ENCODE measurements around the gene SPRYD7. TPM values are rescaled to one million over a fixed set of nuclear protein-coding genes. Genes with fewer than 3 reads are reported as not detected.

Gene SPRYD7
- total RNA-seq, 2 donors from 2014 or later = 8.0 to 14.1 TPM

DNA sequence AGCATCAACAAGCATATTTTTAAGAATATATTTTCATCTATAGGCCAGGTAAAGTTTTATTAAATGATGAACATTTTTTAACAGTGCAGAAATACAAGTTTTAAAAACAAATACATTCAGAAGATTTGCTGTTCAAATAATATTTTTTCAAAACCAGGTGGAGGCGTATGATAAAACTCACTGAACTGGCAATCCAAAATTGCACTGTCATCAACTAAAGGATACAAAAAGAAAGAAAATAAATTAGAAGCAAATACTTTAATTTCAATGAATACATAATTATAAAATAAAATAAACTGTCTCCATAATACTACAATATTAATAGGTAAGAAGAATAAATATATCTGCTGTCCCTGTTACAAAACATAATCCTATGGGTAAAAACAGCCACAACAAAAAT, 21.2 kb downstream of the SPRYD7 start:
- no peaks in the 10 kb centered on the region for H3K4me1 ChIP-seq
- TF ChIP-seq, protein P1, sequence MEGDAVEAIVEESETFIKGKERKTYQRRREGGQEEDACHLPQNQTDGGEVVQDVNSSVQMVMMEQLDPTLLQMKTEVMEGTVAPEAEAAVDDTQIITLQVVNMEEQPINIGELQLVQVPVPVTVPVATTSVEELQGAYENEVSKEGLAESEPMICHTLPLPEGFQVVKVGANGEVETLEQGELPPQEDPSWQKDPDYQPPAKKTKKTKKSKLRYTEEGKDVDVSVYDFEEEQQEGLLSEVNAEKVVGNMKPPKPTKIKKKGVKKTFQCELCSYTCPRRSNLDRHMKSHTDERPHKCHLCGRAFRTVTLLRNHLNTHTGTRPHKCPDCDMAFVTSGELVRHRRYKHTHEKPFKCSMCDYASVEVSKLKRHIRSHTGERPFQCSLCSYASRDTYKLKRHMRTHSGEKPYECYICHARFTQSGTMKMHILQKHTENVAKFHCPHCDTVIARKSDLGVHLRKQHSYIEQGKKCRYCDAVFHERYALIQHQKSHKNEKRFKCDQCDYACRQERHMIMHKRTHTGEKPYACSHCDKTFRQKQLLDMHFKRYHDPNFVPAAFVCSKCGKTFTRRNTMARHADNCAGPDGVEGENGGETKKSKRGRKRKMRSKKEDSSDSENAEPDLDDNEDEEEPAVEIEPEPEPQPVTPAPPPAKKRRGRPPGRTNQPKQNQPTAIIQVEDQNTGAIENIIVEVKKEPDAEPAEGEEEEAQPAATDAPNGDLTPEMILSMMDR (IDR thresholded peaks at IDR 0.05) = no peak
- H3K4me3 ChIP-seq = no peak overlapping the region
- H3K36me3 ChIP-seq = no peaks in the 10 kb centered on the region
- no peaks in the 10 kb centered on the region for H3K27me3 ChIP-seq
- no peaks in the 10 kb centered on the region for H3K9me3 ChIP-seq
- intact Hi-C loops (cut with DNase I) = no loop called here
- no peak for DNase-seq
- H3K9ac ChIP-seq (ENCODE audit: low read depth in 2 of 2, low read length in 2 of 2) = no peak overlapping the region
- H3K27ac ChIP-seq = no peak overlapping the region

DNA sequence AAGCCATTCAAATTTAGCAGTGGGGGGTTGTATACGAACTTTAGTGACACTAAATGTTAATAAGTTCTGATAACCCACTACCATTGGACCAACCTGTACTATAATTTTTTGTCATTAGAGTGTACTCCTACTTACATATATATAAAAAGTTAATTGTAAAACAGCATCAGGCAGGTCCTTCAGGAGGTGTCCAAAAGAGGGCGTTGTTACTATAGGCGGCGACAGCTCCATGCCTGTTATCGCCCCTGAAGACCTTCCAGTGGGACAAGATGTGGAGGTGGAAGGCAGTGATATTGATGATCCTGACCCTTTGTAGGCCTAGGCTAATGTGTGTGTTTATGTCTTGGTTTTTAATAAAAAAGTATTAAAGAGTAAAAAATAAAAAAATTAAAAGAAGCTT, 27.5 kb downstream of the SPRYD7 start:
- TF ChIP-seq, protein P1 (IDR thresholded peaks at IDR 0.05) = no peak
- Histone ChIP-seq H3K27me3 (no peaks in the 10 kb centered on the region), H3K36me3 (no peaks in the 10 kb centered on the region), H3K4me1 (no peaks in the 10 kb centered on the region), H3K4me3 (no peak overlapping the region), H3K27ac (no peak overlapping the region), H3K9ac (ENCODE audit: low read depth in 2 of 2, low read length in 2 of 2) (no peak overlapping the region), H3K9me3 (no peaks in the 10 kb centered on the region)
- intact Hi-C loops (cut with DNase I) = no loop called here
- DNase-seq = no peak

DNA sequence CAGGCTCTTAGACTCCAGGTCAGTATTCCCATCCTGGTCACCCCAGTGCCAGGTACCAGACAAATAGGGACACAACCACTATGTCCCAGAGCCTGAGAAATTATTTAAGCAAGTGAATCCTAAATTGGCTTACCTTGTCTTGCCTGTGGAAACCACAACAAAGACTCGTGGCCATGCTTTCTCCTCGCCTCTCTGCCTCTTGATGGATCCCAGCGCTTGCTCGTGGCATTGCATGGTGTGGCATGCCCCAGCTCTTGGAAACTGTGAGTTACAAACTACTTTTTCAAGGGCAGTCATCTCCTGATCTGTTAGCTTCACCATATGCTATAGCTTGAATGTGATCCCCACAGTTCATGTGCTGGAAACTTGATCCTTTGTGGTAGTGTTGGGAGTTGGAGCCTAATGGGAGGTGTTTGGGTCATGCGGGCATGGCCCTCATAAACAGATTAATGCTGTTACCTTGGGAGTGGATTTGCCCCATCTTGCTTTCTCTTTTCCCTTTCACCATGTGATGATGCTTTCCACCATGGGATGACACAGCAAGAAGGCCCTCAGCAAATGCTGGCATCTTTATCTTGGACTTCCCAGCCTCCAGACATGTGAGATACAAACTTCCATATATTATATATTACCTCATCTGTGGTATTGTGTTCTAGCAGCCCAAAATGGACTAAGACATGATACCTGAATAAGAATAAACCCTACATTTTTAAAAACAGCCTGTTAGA, 31.2 kb downstream of the SPRYD7 start:
- intact Hi-C loops (cut with DNase I) = no loop called here
- Histone ChIP-seq H3K4me1 (no peaks in the 10 kb centered on the region), H3K9ac (ENCODE audit: low read depth in 2 of 2, low read length in 2 of 2) (no peak overlapping the region), H3K27ac (no peak overlapping the region), H3K36me3 (no peaks in the 10 kb centered on the region), H3K9me3 (no peaks in the 10 kb centered on the region), H3K4me3 (no peak overlapping the region), H3K27me3 (no peaks in the 10 kb centered on the region)
- no peak for DNase-seq
- TF ChIP-seq, protein P1 (IDR thresholded peaks at IDR 0.05) = no peak

DNA sequence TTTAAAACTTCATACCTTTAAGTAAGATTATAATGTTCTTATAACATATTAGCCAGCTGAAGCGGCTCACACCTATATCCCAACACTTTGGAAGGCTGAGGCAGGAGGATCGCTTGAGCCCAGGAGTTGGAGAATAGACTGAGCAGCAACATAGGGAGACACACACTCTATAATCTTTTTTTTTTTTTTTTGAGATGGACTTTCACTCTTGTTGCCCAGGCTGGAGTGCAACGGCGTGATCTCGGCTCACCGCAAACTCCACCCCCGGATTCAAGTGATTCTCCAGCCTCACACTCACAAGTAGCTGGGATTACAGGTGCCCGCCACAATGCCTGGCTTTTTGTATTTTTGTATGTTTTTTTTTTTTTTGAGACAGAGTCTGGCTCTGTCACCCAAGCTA, 37.3 kb downstream of the SPRYD7 start:
- Histone ChIP-seq H3K4me3 (no peak overlapping the region), H3K4me1 (no peaks in the 10 kb centered on the region), H3K27ac (no peak overlapping the region), H3K9ac (ENCODE audit: low read depth in 2 of 2, low read length in 2 of 2) (no peak overlapping the region), H3K9me3 (no peaks in the 10 kb centered on the region), H3K36me3 (no peaks in the 10 kb centered on the region), H3K27me3 (no peaks in the 10 kb centered on the region)
- TF ChIP-seq, protein P1 (IDR thresholded peaks at IDR 0.05) = no peak
- intact Hi-C loops (cut with DNase I) = no loop called here
- no peak for DNase-seq

DNA sequence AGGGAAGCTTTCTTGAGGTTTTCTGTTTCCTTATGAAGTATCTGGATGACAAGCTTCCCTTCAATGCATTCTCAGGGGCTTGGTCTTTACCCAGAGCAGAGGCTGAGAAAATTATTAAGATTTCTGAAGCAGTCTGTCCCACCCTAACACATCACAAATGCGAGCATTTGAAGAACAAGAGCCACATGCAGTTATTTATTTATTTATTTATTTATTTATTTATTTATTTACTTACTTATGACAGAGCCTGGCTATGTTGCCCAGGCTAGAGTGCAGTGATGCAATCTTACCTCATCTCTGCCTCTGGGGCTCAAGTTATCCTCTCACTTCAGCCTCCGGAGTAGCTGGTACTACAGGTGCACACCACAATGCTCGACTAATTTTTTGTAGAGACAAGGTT, 38.4 kb downstream of the SPRYD7 start:
- no peak overlapping the region for H3K9ac ChIP-seq (ENCODE audit: low read depth in 2 of 2, low read length in 2 of 2)
- H3K27me3 ChIP-seq = no peaks in the 10 kb centered on the region
- H3K27ac ChIP-seq = no peak overlapping the region
- no peaks in the 10 kb centered on the region for H3K4me1 ChIP-seq
- H3K36me3 ChIP-seq = no peaks in the 10 kb centered on the region
- TF ChIP-seq, protein P1 (IDR thresholded peaks at IDR 0.05) = no peak
- intact Hi-C loops (cut with DNase I) = no loop called here
- H3K4me3 ChIP-seq = no peak overlapping the region
- H3K9me3 ChIP-seq = no peaks in the 10 kb centered on the region
- no peak for DNase-seq

All from colonic mucosa (tissue), 4 donors.